GM23338 (cell line): ENCODE data around the gene MAGEB10.

ENCODE experiments used
- CREB1 ChIP-seq: fragments of 250-450 bp; sonication (Bioruptor Pico); IDR thresholded peaks from 2 replicates; pipeline ENCODE4 v1.5.0; 2020; ENCODE audit warnings: low read depth, mild to moderate bottlenecking, moderate library complexity
- EZH2 ChIP-seq: fragments of 200-600 bp; sonication (generic); IDR thresholded peaks from one replicate; pipeline ENCODE4 v1.8.0; 2017; ENCODE audit warnings: antibody characterized with exemption, mild to moderate bottlenecking, low read depth; ENCODE audit not compliant: unreplicated experiment
- EZH2phosphoT487 ChIP-seq: fragments of 200-600 bp; sonication (generic); IDR thresholded peaks from one replicate; pipeline ENCODE4 v1.8.1; 2018; ENCODE audit warnings: antibody characterized with exemption; ENCODE audit not compliant: unreplicated experiment
- JUNB ChIP-seq: IDR thresholded peaks from one replicate; pipeline ENCODE4 v1.6.1; 2016; ENCODE audit warnings: antibody characterized with exemption; ENCODE audit not compliant: unreplicated experiment
- NANOG ChIP-seq: IDR thresholded peaks from 2 replicates; pipeline ENCODE4 v1.6.1; 2016; ENCODE audit warnings: antibody characterized with exemption, borderline replicate concordance
- POLR2AphosphoS5 ChIP-seq: IDR thresholded peaks from 2 replicates; pipeline ENCODE4 v1.6.1; 2016; ENCODE audit warnings: antibody characterized with exemption, low read depth
- STAT1 ChIP-seq: IDR thresholded peaks from one replicate; pipeline ENCODE4 v1.6.1; 2016; ENCODE audit warnings: antibody characterized with exemption; ENCODE audit not compliant: unreplicated experiment
- ZNF114 ChIP-seq: fragments of 250-450 bp; sonication (Bioruptor Pico); IDR thresholded peaks from 2 replicates; pipeline ENCODE4 v1.5.0; 2020; ENCODE audit warnings: mild to moderate bottlenecking, moderate library complexity
- ZNF331 ChIP-seq: fragments of 250-450 bp; sonication (Bioruptor Pico); IDR thresholded peaks from 2 replicates; pipeline ENCODE4 v1.5.0; 2020; ENCODE audit warnings: low read depth, mild to moderate bottlenecking, moderate library complexity
- TF ChIP-seq, protein P1 (sequence below), 2 experiments: fragments of 200-600 bp in 1 of 2; sonication (generic) in 1 of 2; conservative IDR thresholded peaks; 2 replicates each; pipeline versions ENCODE4 v1.5.1 to v1.6.1; 2016 to 2017; ENCODE audit warnings: antibody characterized with exemption in 2 of 2, low read depth in 2 of 2, mild to moderate bottlenecking in 2 of 2, moderate library complexity in 1 of 2
- TF ChIP-seq, protein P2 (sequence below): IDR thresholded peaks from one replicate; pipeline ENCODE4 v1.6.1; 2018; ENCODE audit warnings: antibody characterized with exemption; ENCODE audit not compliant: unreplicated experiment
- TF ChIP-seq, protein P3 (sequence below): IDR thresholded peaks from 2 replicates; pipeline ENCODE4 v1.6.1; 2016; ENCODE audit warnings: antibody characterized with exemption
- TF ChIP-seq, protein P4 (sequence below): fragments of 250-450 bp; sonication (Bioruptor Pico); IDR thresholded peaks from 2 replicates; pipeline ENCODE4 v1.5.0; 2020; ENCODE audit warnings: mild to moderate bottlenecking, moderate library complexity

DNA sequence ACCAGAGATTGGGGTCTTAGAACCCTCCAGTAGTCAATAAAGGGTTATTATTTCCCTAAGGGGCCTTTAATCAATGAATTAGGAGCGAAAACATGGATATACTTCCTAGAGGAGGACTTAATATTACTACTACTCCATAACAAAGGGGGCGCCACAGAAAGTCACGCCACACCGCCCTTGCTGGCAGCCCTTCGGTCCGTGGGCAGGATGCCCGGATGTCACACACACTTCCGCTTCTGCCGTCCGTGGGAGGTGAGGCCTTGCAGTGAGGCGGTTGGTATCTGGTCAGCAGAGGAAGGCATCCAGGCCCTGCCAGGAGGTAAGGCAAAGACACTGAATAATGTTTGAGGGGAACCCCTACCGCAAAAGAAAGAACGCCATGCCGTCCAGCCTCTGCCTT, 436 bp downstream of the MAGEB10 start:
- TF ChIP-seq CREB1 (CRISPR knock-in tag), result no peak
- TF ChIP-seq, protein P1, sequence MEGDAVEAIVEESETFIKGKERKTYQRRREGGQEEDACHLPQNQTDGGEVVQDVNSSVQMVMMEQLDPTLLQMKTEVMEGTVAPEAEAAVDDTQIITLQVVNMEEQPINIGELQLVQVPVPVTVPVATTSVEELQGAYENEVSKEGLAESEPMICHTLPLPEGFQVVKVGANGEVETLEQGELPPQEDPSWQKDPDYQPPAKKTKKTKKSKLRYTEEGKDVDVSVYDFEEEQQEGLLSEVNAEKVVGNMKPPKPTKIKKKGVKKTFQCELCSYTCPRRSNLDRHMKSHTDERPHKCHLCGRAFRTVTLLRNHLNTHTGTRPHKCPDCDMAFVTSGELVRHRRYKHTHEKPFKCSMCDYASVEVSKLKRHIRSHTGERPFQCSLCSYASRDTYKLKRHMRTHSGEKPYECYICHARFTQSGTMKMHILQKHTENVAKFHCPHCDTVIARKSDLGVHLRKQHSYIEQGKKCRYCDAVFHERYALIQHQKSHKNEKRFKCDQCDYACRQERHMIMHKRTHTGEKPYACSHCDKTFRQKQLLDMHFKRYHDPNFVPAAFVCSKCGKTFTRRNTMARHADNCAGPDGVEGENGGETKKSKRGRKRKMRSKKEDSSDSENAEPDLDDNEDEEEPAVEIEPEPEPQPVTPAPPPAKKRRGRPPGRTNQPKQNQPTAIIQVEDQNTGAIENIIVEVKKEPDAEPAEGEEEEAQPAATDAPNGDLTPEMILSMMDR (conservative IDR thresholded peaks at IDR 0.05; ENCODE audit: low read depth in 2 of 2), result no peak
- no peak for TF ChIP-seq POLR2AphosphoS5
- TF ChIP-seq EZH2, result no peak
- no peak for TF ChIP-seq STAT1
- TF ChIP-seq, protein P2, sequence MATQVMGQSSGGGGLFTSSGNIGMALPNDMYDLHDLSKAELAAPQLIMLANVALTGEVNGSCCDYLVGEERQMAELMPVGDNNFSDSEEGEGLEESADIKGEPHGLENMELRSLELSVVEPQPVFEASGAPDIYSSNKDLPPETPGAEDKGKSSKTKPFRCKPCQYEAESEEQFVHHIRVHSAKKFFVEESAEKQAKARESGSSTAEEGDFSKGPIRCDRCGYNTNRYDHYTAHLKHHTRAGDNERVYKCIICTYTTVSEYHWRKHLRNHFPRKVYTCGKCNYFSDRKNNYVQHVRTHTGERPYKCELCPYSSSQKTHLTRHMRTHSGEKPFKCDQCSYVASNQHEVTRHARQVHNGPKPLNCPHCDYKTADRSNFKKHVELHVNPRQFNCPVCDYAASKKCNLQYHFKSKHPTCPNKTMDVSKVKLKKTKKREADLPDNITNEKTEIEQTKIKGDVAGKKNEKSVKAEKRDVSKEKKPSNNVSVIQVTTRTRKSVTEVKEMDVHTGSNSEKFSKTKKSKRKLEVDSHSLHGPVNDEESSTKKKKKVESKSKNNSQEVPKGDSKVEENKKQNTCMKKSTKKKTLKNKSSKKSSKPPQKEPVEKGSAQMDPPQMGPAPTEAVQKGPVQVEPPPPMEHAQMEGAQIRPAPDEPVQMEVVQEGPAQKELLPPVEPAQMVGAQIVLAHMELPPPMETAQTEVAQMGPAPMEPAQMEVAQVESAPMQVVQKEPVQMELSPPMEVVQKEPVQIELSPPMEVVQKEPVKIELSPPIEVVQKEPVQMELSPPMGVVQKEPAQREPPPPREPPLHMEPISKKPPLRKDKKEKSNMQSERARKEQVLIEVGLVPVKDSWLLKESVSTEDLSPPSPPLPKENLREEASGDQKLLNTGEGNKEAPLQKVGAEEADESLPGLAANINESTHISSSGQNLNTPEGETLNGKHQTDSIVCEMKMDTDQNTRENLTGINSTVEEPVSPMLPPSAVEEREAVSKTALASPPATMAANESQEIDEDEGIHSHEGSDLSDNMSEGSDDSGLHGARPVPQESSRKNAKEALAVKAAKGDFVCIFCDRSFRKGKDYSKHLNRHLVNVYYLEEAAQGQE, result no peak
- no peak for TF ChIP-seq EZH2phosphoT487
- TF ChIP-seq JUNB, result no peak
- no peak for TF ChIP-seq NANOG
- TF ChIP-seq, protein P3, sequence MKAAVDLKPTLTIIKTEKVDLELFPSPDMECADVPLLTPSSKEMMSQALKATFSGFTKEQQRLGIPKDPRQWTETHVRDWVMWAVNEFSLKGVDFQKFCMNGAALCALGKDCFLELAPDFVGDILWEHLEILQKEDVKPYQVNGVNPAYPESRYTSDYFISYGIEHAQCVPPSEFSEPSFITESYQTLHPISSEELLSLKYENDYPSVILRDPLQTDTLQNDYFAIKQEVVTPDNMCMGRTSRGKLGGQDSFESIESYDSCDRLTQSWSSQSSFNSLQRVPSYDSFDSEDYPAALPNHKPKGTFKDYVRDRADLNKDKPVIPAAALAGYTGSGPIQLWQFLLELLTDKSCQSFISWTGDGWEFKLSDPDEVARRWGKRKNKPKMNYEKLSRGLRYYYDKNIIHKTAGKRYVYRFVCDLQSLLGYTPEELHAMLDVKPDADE, result no peak
- TF ChIP-seq, protein P4, sequence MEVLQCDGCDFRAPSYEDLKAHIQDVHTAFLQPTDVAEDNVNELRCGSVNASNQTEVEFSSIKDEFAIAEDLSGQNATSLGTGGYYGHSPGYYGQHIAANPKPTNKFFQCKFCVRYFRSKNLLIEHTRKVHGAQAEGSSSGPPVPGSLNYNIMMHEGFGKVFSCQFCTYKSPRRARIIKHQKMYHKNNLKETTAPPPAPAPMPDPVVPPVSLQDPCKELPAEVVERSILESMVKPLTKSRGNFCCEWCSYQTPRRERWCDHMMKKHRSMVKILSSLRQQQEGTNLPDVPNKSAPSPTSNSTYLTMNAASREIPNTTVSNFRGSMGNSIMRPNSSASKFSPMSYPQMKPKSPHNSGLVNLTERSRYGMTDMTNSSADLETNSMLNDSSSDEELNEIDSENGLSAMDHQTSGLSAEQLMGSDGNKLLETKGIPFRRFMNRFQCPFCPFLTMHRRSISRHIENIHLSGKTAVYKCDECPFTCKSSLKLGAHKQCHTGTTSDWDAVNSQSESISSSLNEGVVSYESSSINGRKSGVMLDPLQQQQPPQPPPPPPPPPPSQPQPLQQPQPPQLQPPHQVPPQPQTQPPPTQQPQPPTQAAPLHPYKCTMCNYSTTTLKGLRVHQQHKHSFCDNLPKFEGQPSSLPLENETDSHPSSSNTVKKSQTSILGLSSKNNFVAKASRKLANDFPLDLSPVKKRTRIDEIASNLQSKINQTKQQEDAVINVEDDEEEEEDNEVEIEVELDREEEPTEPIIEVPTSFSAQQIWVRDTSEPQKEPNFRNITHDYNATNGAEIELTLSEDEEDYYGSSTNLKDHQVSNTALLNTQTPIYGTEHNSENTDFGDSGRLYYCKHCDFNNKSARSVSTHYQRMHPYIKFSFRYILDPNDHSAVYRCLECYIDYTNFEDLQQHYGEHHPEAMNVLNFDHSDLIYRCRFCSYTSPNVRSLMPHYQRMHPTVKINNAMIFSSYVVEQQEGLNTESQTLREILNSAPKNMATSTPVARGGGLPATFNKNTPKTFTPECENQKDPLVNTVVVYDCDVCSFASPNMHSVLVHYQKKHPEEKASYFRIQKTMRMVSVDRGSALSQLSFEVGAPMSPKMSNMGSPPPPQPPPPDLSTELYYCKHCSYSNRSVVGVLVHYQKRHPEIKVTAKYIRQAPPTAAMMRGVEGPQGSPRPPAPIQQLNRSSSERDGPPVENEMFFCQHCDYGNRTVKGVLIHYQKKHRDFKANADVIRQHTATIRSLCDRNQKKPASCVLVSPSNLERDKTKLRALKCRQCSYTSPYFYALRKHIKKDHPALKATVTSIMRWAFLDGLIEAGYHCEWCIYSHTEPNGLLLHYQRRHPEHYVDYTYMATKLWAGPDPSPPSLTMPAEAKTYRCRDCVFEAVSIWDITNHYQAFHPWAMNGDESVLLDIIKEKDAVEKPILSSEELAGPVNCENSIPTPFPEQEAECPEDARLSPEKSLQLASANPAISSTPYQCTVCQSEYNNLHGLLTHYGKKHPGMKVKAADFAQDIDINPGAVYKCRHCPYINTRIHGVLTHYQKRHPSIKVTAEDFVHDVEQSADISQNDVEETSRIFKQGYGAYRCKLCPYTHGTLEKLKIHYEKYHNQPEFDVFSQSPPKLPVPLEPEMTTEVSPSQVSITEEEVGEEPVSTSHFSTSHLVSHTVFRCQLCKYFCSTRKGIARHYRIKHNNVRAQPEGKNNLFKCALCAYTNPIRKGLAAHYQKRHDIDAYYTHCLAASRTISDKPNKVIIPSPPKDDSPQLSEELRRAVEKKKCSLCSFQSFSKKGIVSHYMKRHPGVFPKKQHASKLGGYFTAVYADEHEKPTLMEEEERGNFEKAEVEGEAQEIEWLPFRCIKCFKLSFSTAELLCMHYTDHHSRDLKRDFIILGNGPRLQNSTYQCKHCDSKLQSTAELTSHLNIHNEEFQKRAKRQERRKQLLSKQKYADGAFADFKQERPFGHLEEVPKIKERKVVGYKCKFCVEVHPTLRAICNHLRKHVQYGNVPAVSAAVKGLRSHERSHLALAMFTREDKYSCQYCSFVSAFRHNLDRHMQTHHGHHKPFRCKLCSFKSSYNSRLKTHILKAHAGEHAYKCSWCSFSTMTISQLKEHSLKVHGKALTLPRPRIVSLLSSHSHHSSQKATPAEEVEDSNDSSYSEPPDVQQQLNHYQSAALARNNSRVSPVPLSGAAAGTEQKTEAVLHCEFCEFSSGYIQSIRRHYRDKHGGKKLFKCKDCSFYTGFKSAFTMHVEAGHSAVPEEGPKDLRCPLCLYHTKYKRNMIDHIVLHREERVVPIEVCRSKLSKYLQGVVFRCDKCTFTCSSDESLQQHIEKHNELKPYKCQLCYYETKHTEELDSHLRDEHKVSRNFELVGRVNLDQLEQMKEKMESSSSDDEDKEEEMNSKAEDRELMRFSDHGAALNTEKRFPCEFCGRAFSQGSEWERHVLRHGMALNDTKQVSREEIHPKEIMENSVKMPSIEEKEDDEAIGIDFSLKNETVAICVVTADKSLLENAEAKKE (CRISPR knock-in tag), result no peak
- no peak for TF ChIP-seq ZNF331
- no peak for TF ChIP-seq ZNF114 (CRISPR knock-in tag)
